ENCODE data around the gene OR1J1. TPM values are rescaled to one million over a fixed set of nuclear protein-coding genes. Genes with fewer than 3 reads are reported as not detected.

The OR1J1 gene
- not detected for total RNA-seq

- DNase-seq (no peak), ATAC-seq (no peak)
- Histone ChIP-seq H3K4me1 (no peaks in the 10 kb centered on the region), H3K27ac (no peak within 1 kb of the TSS), H3K27me3 (no peaks in the 10 kb centered on the region), H3K4me3 (no peak within 1 kb of the TSS), H3K36me3 (replicated peaks in 1 of 2; ENCODE audit: insufficient read depth in 1 of 2, low read depth in 2 of 2) (no peaks in the 10 kb centered on the region), H3K9me3 (no peaks in the 10 kb centered on the region)
- intact Hi-C loops (cut with DNase I) = no loop called here
- TF ChIP-seq CTCF (IDR thresholded peaks at IDR 0.05) (no peak), POLR2A (IDR thresholded peaks at IDR 0.05) (no peak)
- 75 to 83% methylated on average over 6 of the region's 6 CpGs for WGBS, 2 donors
Observed at GRCh38 chr9:122477826-122478225, at the start of gene OR1J1. TSS of gene OR1J1 (minus strand) at chr9:122477926. CDS start at chr9:122477926, 0 bp downstream.

GRCh38 chr9:122527193-122527592, 49.5 kb upstream of the OR1J1 start, which contains the start of gene OR1N1:
TSS of gene OR1N1 (minus strand) at chr9:122527293. CDS start at chr9:122527293, 0 bp downstream.
- intact Hi-C loops (cut with DNase I) = no loop called here
- no peaks in the 10 kb centered on the region for H3K4me1 ChIP-seq
- WGBS, 2 donors = 72 to 78% methylated on average over 3 of the region's 3 CpGs
- no peak within 1 kb of the TSS for H3K27ac ChIP-seq
- no peak for DNase-seq
- no peak within 1 kb of the TSS for H3K4me3 ChIP-seq
- H3K9me3 ChIP-seq = no peaks in the 10 kb centered on the region
- no peak for ATAC-seq
- TF ChIP-seq POLR2A (IDR thresholded peaks at IDR 0.05) (no peak), CTCF (IDR thresholded peaks at IDR 0.05) (no peak)
- no peaks in the 10 kb centered on the region for H3K27me3 ChIP-seq
- H3K36me3 ChIP-seq (replicated peaks in 1 of 2; ENCODE audit: insufficient read depth in 1 of 2, low read depth in 2 of 2) = no peaks in the 10 kb centered on the region

GRCh38 chr9:122526602-122527001, 48.9 kb upstream of the OR1J1 start:
- Histone ChIP-seq H3K27ac (no peak overlapping the region), H3K27me3 (no peaks in the 10 kb centered on the region), H3K9me3 (no peaks in the 10 kb centered on the region), H3K4me1 (no peaks in the 10 kb centered on the region), H3K36me3 (replicated peaks in 1 of 2; ENCODE audit: insufficient read depth in 1 of 2, low read depth in 2 of 2) (no peaks in the 10 kb centered on the region), H3K4me3 (no peak overlapping the region)
- intact Hi-C loops (cut with DNase I) = no loop called here
- TF ChIP-seq POLR2A (IDR thresholded peaks at IDR 0.05) (no peak), CTCF (IDR thresholded peaks at IDR 0.05) (no peak)
- 70 to 78% methylated on average over 10 of the region's 10 CpGs for WGBS, 2 donors
- no peak for ATAC-seq
- DNase-seq = no peak

- WGBS, 2 donors = 72% methylated on average over 3 of the region's 3 CpGs
- H3K4me3 ChIP-seq = no peak overlapping the region
- H3K9me3 ChIP-seq = no peaks in the 10 kb centered on the region
- ATAC-seq (no peak), DNase-seq (no peak)
- TF ChIP-seq POLR2A (IDR thresholded peaks at IDR 0.05) (no peak), CTCF (IDR thresholded peaks at IDR 0.05) (no peak)
- H3K4me1 ChIP-seq = no peaks in the 10 kb centered on the region
- peaks cover 0 to 3% of the 10 kb centered on the region in 2 donors for H3K27me3 ChIP-seq
- H3K36me3 ChIP-seq (replicated peaks in 1 of 2; ENCODE audit: insufficient read depth in 1 of 2, low read depth in 2 of 2) = no peaks in the 10 kb centered on the region
- no peak overlapping the region for H3K27ac ChIP-seq
- intact Hi-C loops (cut with DNase I) = no loop called here
Observed at GRCh38 chr9:122519376-122519775, 41.6 kb upstream of the OR1J1 start.

- ATAC-seq = no peak
- Histone ChIP-seq H3K4me3 (no peak within 1 kb of the TSS), H3K27me3 (peaks cover 0 to 3% of the 10 kb centered on the region in 2 donors), H3K36me3 (replicated peaks in 1 of 2; ENCODE audit: insufficient read depth in 1 of 2, low read depth in 2 of 2) (no peaks in the 10 kb centered on the region), H3K9me3 (no peaks in the 10 kb centered on the region), H3K4me1 (no peaks in the 10 kb centered on the region), H3K27ac (no peak within 1 kb of the TSS)
- 66 to 73% methylated on average over 4 of the region's 4 CpGs for WGBS, 2 donors
- TF ChIP-seq CTCF (IDR thresholded peaks at IDR 0.05) (no peak), POLR2A (IDR thresholded peaks at IDR 0.05) (no peak)
- intact Hi-C loops (cut with DNase I) = no loop called here
- no peak for DNase-seq
Observed at GRCh38 chr9:122518841-122519240, 41.1 kb upstream of the OR1J1 start, which contains the start of gene OR1J4. TSS of gene OR1J4 (plus strand) at chr9:122519141. CDS start at chr9:122519141, 0 bp downstream.
